ENCODE results near the gene CAPZB.

CAPZB gene

GRCh38 chr1:19416921-19417470, 68.3 kb downstream of the CAPZB start:
- Histone ChIP-seq H3K9ac (ENCODE audit: insufficient read length) (no peak overlapping the region), H3K27ac (no peak overlapping the region), H3K4me3 (no peak overlapping the region), H3K36me3 (ENCODE audit: insufficient read depth, low read length) (peaks cover 18% of the 10 kb centered on the region), H3K9me3 (ENCODE audit: low read depth, low read length) (no peaks in the 10 kb centered on the region)
- TF ChIP-seq EZH2 (IDR thresholded peaks at IDR 0.05) (no peak), FOXP2 (optimal IDR thresholded peaks at IDR 0.05; ENCODE audit: control extremely low read depth, extremely low read length, insufficient read depth) (no peak), POLR2AphosphoS5 (IDR thresholded peaks at IDR 0.05; ENCODE audit: borderline replicate concordance, low read depth, low read length) (no peak)
- no peak for DNase-seq (ENCODE audit: low read depth, low spot score)

GRCh38 chr1:19416145-19416544, 69.2 kb downstream of the CAPZB start:
- Histone ChIP-seq H3K9ac (ENCODE audit: insufficient read length) (no peak overlapping the region), H3K9me3 (ENCODE audit: low read depth, low read length) (no peaks in the 10 kb centered on the region), H3K36me3 (ENCODE audit: insufficient read depth, low read length) (peaks cover 18% of the 10 kb centered on the region), H3K27ac (no peak overlapping the region), H3K4me3 (no peak overlapping the region)
- TF ChIP-seq FOXP2 (optimal IDR thresholded peaks at IDR 0.05; ENCODE audit: control extremely low read depth, extremely low read length, insufficient read depth) = no peak
- TF ChIP-seq EZH2 (IDR thresholded peaks at IDR 0.05) = no peak
- TF ChIP-seq POLR2AphosphoS5 (IDR thresholded peaks at IDR 0.05; ENCODE audit: borderline replicate concordance, low read depth, low read length) = no peak
- DNase-seq (ENCODE audit: low read depth, low spot score) = no peak

GRCh38 chr1:19414515-19415121, 70.7 kb downstream of the CAPZB start:
- Histone ChIP-seq H3K9ac (ENCODE audit: insufficient read length) (no peak overlapping the region), H3K4me3 (no peak overlapping the region), H3K36me3 (ENCODE audit: insufficient read depth, low read length) (peaks cover 17% of the 10 kb centered on the region), H3K9me3 (ENCODE audit: low read depth, low read length) (no peaks in the 10 kb centered on the region), H3K27ac (no peak overlapping the region)
- no peak for DNase-seq (ENCODE audit: low read depth, low spot score)
- TF ChIP-seq EZH2 (IDR thresholded peaks at IDR 0.05) (no peak), POLR2AphosphoS5 (IDR thresholded peaks at IDR 0.05; ENCODE audit: borderline replicate concordance, low read depth, low read length) (no peak), FOXP2 (optimal IDR thresholded peaks at IDR 0.05; ENCODE audit: control extremely low read depth, extremely low read length, insufficient read depth) (no peak)

DNA sequence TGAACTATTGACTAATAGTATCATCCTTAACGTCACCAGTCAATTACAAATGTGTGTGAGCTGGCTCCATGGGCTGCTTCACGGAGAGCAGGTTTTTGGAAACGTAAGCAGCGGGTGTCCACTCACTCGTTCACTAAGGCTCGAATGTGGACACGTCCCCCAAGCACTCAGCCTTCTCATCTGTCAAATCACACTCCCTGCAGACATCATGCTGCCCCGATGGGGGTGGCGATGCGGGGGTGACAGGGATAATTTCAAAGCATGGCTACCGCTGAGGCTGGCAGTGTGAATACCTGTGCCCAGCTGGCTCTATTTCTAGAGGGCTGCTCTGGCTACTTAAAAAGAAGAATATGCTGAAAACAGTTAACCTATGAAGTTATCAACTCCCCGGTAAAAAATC, 71.3 kb downstream of the CAPZB start:
- no peaks in the 10 kb centered on the region for H3K9me3 ChIP-seq (ENCODE audit: low read depth, low read length)
- H3K4me3 ChIP-seq = no peak overlapping the region
- no peak overlapping the region for H3K27ac ChIP-seq
- no peak for DNase-seq (ENCODE audit: low read depth, low spot score)
- no peak overlapping the region for H3K9ac ChIP-seq (ENCODE audit: insufficient read length)
- peaks cover 11% of the 10 kb centered on the region for H3K36me3 ChIP-seq (ENCODE audit: insufficient read depth, low read length)
- TF ChIP-seq FOXP2 (optimal IDR thresholded peaks at IDR 0.05; ENCODE audit: control extremely low read depth, extremely low read length, insufficient read depth) = no peak
- TF ChIP-seq POLR2AphosphoS5 (IDR thresholded peaks at IDR 0.05; ENCODE audit: borderline replicate concordance, low read depth, low read length) = no peak
- no peak for TF ChIP-seq EZH2 (IDR thresholded peaks at IDR 0.05)

GRCh38 chr1:19412654-19413053, 72.7 kb downstream of the CAPZB start:
- TF ChIP-seq FOXP2 (optimal IDR thresholded peaks at IDR 0.05; ENCODE audit: control extremely low read depth, extremely low read length, insufficient read depth) = no peak
- no peak for TF ChIP-seq EZH2 (IDR thresholded peaks at IDR 0.05)
- no peak for TF ChIP-seq POLR2AphosphoS5 (IDR thresholded peaks at IDR 0.05; ENCODE audit: borderline replicate concordance, low read depth, low read length)
- DNase-seq (ENCODE audit: low read depth, low spot score) = no peak
- H3K4me3 ChIP-seq = no peak overlapping the region
- no peak overlapping the region for H3K27ac ChIP-seq
- 0 out of 2 replicates have a peak, but pooled peaks cover 3% of the 10 kb centered on the region for H3K36me3 ChIP-seq (ENCODE audit: insufficient read depth, low read length)
- no peaks in the 10 kb centered on the region for H3K9me3 ChIP-seq (ENCODE audit: low read depth, low read length)
- H3K9ac ChIP-seq (ENCODE audit: insufficient read length) = no peak overlapping the region

- no peak overlapping the region for H3K27ac ChIP-seq
- DNase-seq (ENCODE audit: low read depth, low spot score) = no peak
These were observed 73.7 kb downstream of the CAPZB start for GRCh38 chr1:19411612-19412011.

GRCh38 chr1:19410393-19410792, 74.9 kb downstream of the CAPZB start:
- Histone ChIP-seq H3K36me3 (ENCODE audit: insufficient read depth, low read length) (no peaks in the 10 kb centered on the region), H3K9ac (ENCODE audit: insufficient read length) (no peak overlapping the region), H3K4me3 (no peak overlapping the region), H3K9me3 (ENCODE audit: low read depth, low read length) (no peaks in the 10 kb centered on the region), H3K27ac (no peak overlapping the region)
- no peak for DNase-seq (ENCODE audit: low read depth, low spot score)
- TF ChIP-seq POLR2AphosphoS5 (IDR thresholded peaks at IDR 0.05; ENCODE audit: borderline replicate concordance, low read depth, low read length) (no peak), FOXP2 (optimal IDR thresholded peaks at IDR 0.05; ENCODE audit: control extremely low read depth, extremely low read length, insufficient read depth) (no peak)

More at GRCh38 chr1:19411612-19412011, 73.7 kb downstream of the CAPZB start:
- H3K4me3 ChIP-seq = no peak overlapping the region
- no peaks in the 10 kb centered on the region for H3K9me3 ChIP-seq (ENCODE audit: low read depth, low read length)
- no peak overlapping the region for H3K9ac ChIP-seq (ENCODE audit: insufficient read length)
- no peak for TF ChIP-seq POLR2AphosphoS5 (IDR thresholded peaks at IDR 0.05; ENCODE audit: borderline replicate concordance, low read depth, low read length)
- TF ChIP-seq EZH2 (IDR thresholded peaks at IDR 0.05) = no peak
- TF ChIP-seq FOXP2 (optimal IDR thresholded peaks at IDR 0.05; ENCODE audit: control extremely low read depth, extremely low read length, insufficient read depth) = no peak
- H3K36me3 ChIP-seq (ENCODE audit: insufficient read depth, low read length) = 0 out of 2 replicates have a peak, but pooled peaks cover 3% of the 10 kb centered on the region

- Histone ChIP-seq H3K4me3 (no peak overlapping the region), H3K9me3 (ENCODE audit: low read depth, low read length) (no peaks in the 10 kb centered on the region), H3K36me3 (ENCODE audit: insufficient read depth, low read length) (no peaks in the 10 kb centered on the region), H3K9ac (ENCODE audit: insufficient read length) (no peak overlapping the region), H3K27ac (no peak overlapping the region)
- TF ChIP-seq FOXP2 (optimal IDR thresholded peaks at IDR 0.05; ENCODE audit: control extremely low read depth, extremely low read length, insufficient read depth) (no peak), POLR2AphosphoS5 (IDR thresholded peaks at IDR 0.05; ENCODE audit: borderline replicate concordance, low read depth, low read length) (no peak), EZH2 (IDR thresholded peaks at IDR 0.05) (no peak)
- no peak for DNase-seq (ENCODE audit: low read depth, low spot score)
These were observed 75.6 kb downstream of the CAPZB start for GRCh38 chr1:19409477-19410341.

Measured in SK-N-MC (cell line).